A549 (cell line): Measurements from ENCODE around the gene H1-8. TPM values are rescaled to one million over a fixed set of nuclear protein-coding genes. Genes with fewer than 3 reads are reported as not detected.

Experiments
- ATAC-seq, 2 experiments: fragments of 200-7000 bp in 1 of 2; fragments of >200 bp in 1 of 2; cut with Nextera tagmentation in 1 of 2; cut with Tn5 transposase in 1 of 2; 3 replicates each; pipeline versions ENCODE4 v1.8.0 to v1.9.1; 2018 to 2020; ENCODE audit warnings: mild to moderate bottlenecking in 1 of 2, moderate library complexity in 1 of 2
- CTCF ChIA-PET: fragments of 300-600 bp; sonication (Branson Sonifier 250); formaldehyde crosslinking; extraction: SDS; loops from one replicate; lab custom pipeline; 2021; ENCODE audit warnings: antibody characterized with exemption, inconsistent platforms; lab: Yijun Ruan, JAX
- POLR2A ChIA-PET: fragments of 350-600 bp; formaldehyde crosslinking; extraction: SDS; loops from one replicate; lab custom pipeline; 2021; ENCODE audit warnings: antibody characterized with exemption, inconsistent platforms; lab: Yijun Ruan, JAX
- DNase-seq, 2 experiments: peaks; one replicate each; pipeline versions ENCODE4 v3.0.0 to v3.0.0-alpha.2; 2011 to 2016; ENCODE audit warnings: low read depth in 1 of 2, low spot score in 1 of 2
- FAIRE-seq: peaks from 2 replicates; lab custom pipeline; 2011; peaks lifted over from hg19 to GRCh38; lab: Jason Lieb, UNC
- H3K27ac ChIP-seq, 2 experiments: fragments of >200 bp; sonication (Bioruptor Twin); formaldehyde crosslinking; 3 replicates each; pipeline ENCODE4 v1.5.1; 2016 to 2017
- H3K4me1 ChIP-seq: fragments of >200 bp; sonication (Bioruptor Twin); formaldehyde crosslinking; 3 replicates; pipeline ENCODE4 v1.6.1; 2016
- H3K4me2 ChIP-seq: fragments of >200 bp; sonication (Bioruptor Twin); formaldehyde crosslinking; 3 replicates; pipeline ENCODE4 v1.6.1; 2016
- H3K4me3 ChIP-seq: fragments of >200 bp; sonication (Bioruptor Twin); formaldehyde crosslinking; 3 replicates; pipeline ENCODE4 v1.5.1; 2016
- H3K9me3 ChIP-seq: fragments of >200 bp; sonication (Bioruptor Twin); formaldehyde crosslinking; 3 replicates; pipeline ENCODE4 v1.6.1; 2016
- BCL3 ChIP-seq: fragments of >200 bp; sonication (Bioruptor Twin); formaldehyde crosslinking; IDR thresholded peaks from 3 replicates; pipeline ENCODE4 v1.6.1; 2016
- BHLHE40 ChIP-seq: IDR thresholded peaks from 2 replicates; pipeline ENCODE4 v1.6.1; 2012; ENCODE audit warnings: low read depth, low read length, inconsistent platforms
- CBX8 ChIP-seq: fragments of 200-600 bp; sonication (generic); IDR thresholded peaks from 2 replicates; pipeline ENCODE4 v1.6.1; 2016
- EHMT2 ChIP-seq: fragments of 200-600 bp; sonication (generic); IDR thresholded peaks from 2 replicates; pipeline ENCODE4 v1.6.1; 2016; ENCODE audit warnings: antibody characterized with exemption, low read depth, mild to moderate bottlenecking, moderate library complexity
- ELK1 ChIP-seq: fragments of 150-350 bp; IDR thresholded peaks from 2 replicates; pipeline ENCODE4 v1.6.1; 2014; ENCODE audit warnings: low read depth, mild to moderate bottlenecking, low read length
- EP300 ChIP-seq, 2 experiments: fragments of >200 bp; sonication (Bioruptor Twin); formaldehyde crosslinking; IDR thresholded peaks; 2 replicates in 1 of 2; 3 replicates in 1 of 2; pipeline ENCODE4 v1.6.1; 2016 to 2017
- FOSB ChIP-seq: fragments of 250-450 bp; sonication (Bioruptor Pico); IDR thresholded peaks from 2 replicates; pipeline ENCODE4 v1.5.0; 2020; ENCODE audit warnings: mild to moderate bottlenecking, moderate library complexity
- FOSL2 ChIP-seq, 2 experiments: fragments of 450-650 bp in 1 of 2; fragments of >200 bp in 1 of 2; sonication (Bioruptor Twin) in 1 of 2; formaldehyde crosslinking; IDR thresholded peaks; 2 replicates each; pipeline versions ENCODE4 v1.5.0 to v1.6.1; 2016 to 2020; ENCODE audit warnings: mild to moderate bottlenecking in 1 of 2, moderate library complexity in 1 of 2
- FOXS1 ChIP-seq: fragments of 250-450 bp; sonication (Bioruptor Pico); IDR thresholded peaks from 2 replicates; pipeline ENCODE4 v1.5.0; 2020; ENCODE audit warnings: mild to moderate bottlenecking, moderate library complexity
- GATA3 ChIP-seq: IDR thresholded peaks from 2 replicates; pipeline ENCODE4 v1.6.1; 2012; ENCODE audit warnings: borderline replicate concordance
- HES2 ChIP-seq: fragments of >200 bp; sonication (Bioruptor Twin); formaldehyde crosslinking; IDR thresholded peaks from 2 replicates; pipeline ENCODE4 v1.6.1; 2016
- HOXA7 ChIP-seq: fragments of 250-450 bp; sonication (Bioruptor Pico); IDR thresholded peaks from 2 replicates; pipeline ENCODE4 v1.5.0; 2020; ENCODE audit warnings: mild to moderate bottlenecking, moderate library complexity
- HOXB5 ChIP-seq: fragments of 250-450 bp; sonication (Bioruptor Pico); IDR thresholded peaks from 2 replicates; pipeline ENCODE4 v1.5.0; 2020; ENCODE audit warnings: mild to moderate bottlenecking, moderate library complexity
- JUN ChIP-seq, 2 experiments: fragments of >200 bp; sonication (Bioruptor Twin); formaldehyde crosslinking; IDR thresholded peaks; 2 replicates in 1 of 2; 3 replicates in 1 of 2; pipeline ENCODE4 v1.6.1; 2016 to 2017
- KDM5A ChIP-seq: fragments of 200-600 bp; sonication (generic); IDR thresholded peaks from 2 replicates; pipeline ENCODE4 v1.6.1; 2016; ENCODE audit warnings: antibody characterized with exemption, mild to moderate bottlenecking
- MAX ChIP-seq: IDR thresholded peaks from 2 replicates; pipeline ENCODE4 v1.6.1; 2012
- MAZ ChIP-seq: fragments of 150-350 bp; IDR thresholded peaks from 2 replicates; pipeline ENCODE4 v1.6.1; 2014; ENCODE audit warnings: antibody characterized with exemption, low read depth, low read length, borderline replicate concordance
- NFE2L2 ChIP-seq: fragments of 150-350 bp; conservative IDR thresholded peaks from 2 replicates; pipeline ENCODE4 v1.6.1; 2014; ENCODE audit warnings: low read length
- PHF8 ChIP-seq: fragments of 200-600 bp; sonication (generic); IDR thresholded peaks from 2 replicates; pipeline ENCODE4 v1.6.1; 2016; ENCODE audit warnings: low read depth, mild to moderate bottlenecking, antibody characterized with exemption, moderate library complexity, borderline replicate concordance
- POLR2A ChIP-seq: IDR thresholded peaks from 2 replicates; pipeline ENCODE4 v1.6.1; 2012; ENCODE audit warnings: mild to moderate bottlenecking, low read length
- RCOR1 ChIP-seq: fragments of 150-350 bp; IDR thresholded peaks from 2 replicates; pipeline ENCODE4 v1.6.1; 2014; ENCODE audit warnings: antibody characterized with exemption, low read length, low read depth
- TFCP2L1 ChIP-seq: fragments of 250-450 bp; sonication (Bioruptor Pico); IDR thresholded peaks from 2 replicates; pipeline ENCODE4 v1.5.0; 2021; ENCODE audit warnings: mild to moderate bottlenecking
- TP53 ChIP-seq: fragments of 250-450 bp; sonication (Bioruptor Pico); IDR thresholded peaks from 2 replicates; pipeline ENCODE4 v1.5.0; 2021; ENCODE audit warnings: mild to moderate bottlenecking, moderate library complexity
- ZFP36 ChIP-seq: fragments of 450-650 bp; IDR thresholded peaks from 2 replicates; pipeline ENCODE4 v1.6.1; 2014; ENCODE audit warnings: borderline replicate concordance; ENCODE audit not compliant: partially characterized antibody
- ZSCAN20 ChIP-seq: fragments of 250-450 bp; sonication (Bioruptor Pico); IDR thresholded peaks from 2 replicates; pipeline ENCODE4 v1.8.0; 2022; ENCODE audit warnings: mild to moderate bottlenecking, moderate library complexity
- WGBS: methylation state at CpG from one replicate; pipeline ENCODE4 v1.1.6; 2017; ENCODE audit errors: missing lambda C conversion rate; 5-methylcytosine and 5-hydroxymethylcytosine counted together
- polyA plus RNA-seq, 4 experiments: library from polyadenylated mRNA; depleted of rRNA in 3 of 4; stranded (reverse); fragments of >200 nt; fragmentation: RNase III in 1 of 4; extraction: RNeasy Plus Mini Kit Qiagen cat#74134 plus additional on column Dnase treatment in 1 of 4; gene quantifications; 2 replicates in 3 of 4; 3 replicates in 1 of 4; pipeline ENCODE4 v1.2.3, GENCODE V29; 2011 to 2017

Gene H1-8
- polyA plus RNA-seq, 2 of the 4 experiments (the other 2 are of a cell fraction): not detected

- POLR2A ChIA-PET: no interaction called here
- 91% methylated on average over 3 of the region's 6 CpGs for WGBS
- no peak for FAIRE-seq
Measured at GRCh38 chr3:129553171-129553570, 10.2 kb downstream of the H1-8 start.

GRCh38 chr3:129553719-129554118 is 10.7 kb downstream of the H1-8 start:
- CTCF ChIA-PET: interaction anchor here (1.5 kb wide), 1 partner anchor 63 kb away, joined by 3 read pairs; no protein-coding TSS in a partner anchor
- POLR2A ChIA-PET: no interaction called here

More at GRCh38 chr3:129553171-129553570, 10.2 kb downstream of the H1-8 start:
- Histone ChIP-seq H3K4me3 (no peak overlapping the region), H3K27ac (peak overlapping the region in 1 of 2 experiments; percentile 10; a peak in 1 of 6 replicates), H3K4me1 (peaks cover 16% of the 10 kb centered on the region), H3K9me3 (no peaks in the 10 kb centered on the region), H3K4me2 (no peak overlapping the region)
- no peak for TF ChIP-seq KDM5A
- no peak for TF ChIP-seq NFE2L2
- TF ChIP-seq CBX8: no peak
- TF ChIP-seq FOSB (CRISPR knock-in tag): no peak
- no peak for TF ChIP-seq MAX
- no peak for TF ChIP-seq POLR2A
- CTCF ChIA-PET: no interaction called here
- no peak for ATAC-seq
- no peak for DNase-seq

GRCh38 chr3:129554356-129555152 is 11.6 kb downstream of the H1-8 start:
- H3K27ac ChIP-seq: no peak overlapping the region; a peak in 1 of 6 replicates
- no peak for DNase-seq
- no peak for ATAC-seq
- H3K4me3 ChIP-seq: no peak overlapping the region
- TF ChIP-seq FOXS1 (CRISPR knock-in tag) (no peak), ELK1 (no peak), TP53 (CRISPR knock-in tag) (no peak), BHLHE40 (no peak), ZFP36 (no peak)
- ChIA-PET POLR2A (no interaction called here), CTCF (interaction anchor here (1.0 to 1.5 kb wide), 2 partner anchors 64 to 171 kb away, joined by 3 to 5 read pairs; no protein-coding TSS in a partner anchor)
- no peak overlapping the region for H3K4me2 ChIP-seq
- no peak for FAIRE-seq
- peaks cover 24% of the 10 kb centered on the region for H3K4me1 ChIP-seq
- no peaks in the 10 kb centered on the region for H3K9me3 ChIP-seq
- WGBS: 83% methylated on average over 13 of the region's 13 CpGs

More at GRCh38 chr3:129553719-129554118, 10.7 kb downstream of the H1-8 start:
- H3K4me1 ChIP-seq: peaks cover 22% of the 10 kb centered on the region
- H3K9me3 ChIP-seq: no peaks in the 10 kb centered on the region
- TF ChIP-seq POLR2A (no peak), ZSCAN20 (CRISPR knock-in tag) (no peak), GATA3 (no peak), KDM5A (no peak), JUN (IDR thresholded peaks at IDR 0.05) (no peak), BHLHE40 (no peak), TFCP2L1 (no peak), MAZ (no peak), FOSB (CRISPR knock-in tag) (no peak), PHF8 (no peak), HES2 (no peak), BCL3 (no peak), HOXA7 (CRISPR knock-in tag) (no peak), FOSL2 (IDR thresholded peaks at IDR 0.05) (no peak), FOSL2 (CRISPR knock-in tag; IDR thresholded peaks at IDR 0.05) (no peak), HOXB5 (no peak), EP300 (IDR thresholded peaks at IDR 0.05) (no peak), EHMT2 (no peak), RCOR1 (no peak)
- ATAC-seq (no peak), DNase-seq (no peak), FAIRE-seq (no peak)
- H3K4me3 ChIP-seq: no peak overlapping the region
- WGBS: 90% methylated on average over 15 of the region's 15 CpGs
- no peak overlapping the region for H3K4me2 ChIP-seq
- H3K27ac ChIP-seq: no peak overlapping the region
